GM20000 (cell line): Measurements from ENCODE around the gene RMND1.
"Not testable (repeated sequence)": the region's sequence is repeated elsewhere in the genome, so short reads cannot be mapped to it uniquely, and the experiment has no call there.

ENCODE experiments used
- DNase-seq: peaks from one replicate; pipeline ENCODE4 v3.0.0; 2012; ENCODE audit warnings: low spot score
- TF ChIP-seq, protein P1 (sequence below): IDR thresholded peaks from 2 replicates; pipeline ENCODE4 v1.5.1; 2012; ENCODE audit warnings: mild to moderate bottlenecking, control low read depth; ENCODE audit errors: extremely low read depth, missing control alignments

Gene RMND1

DNA sequence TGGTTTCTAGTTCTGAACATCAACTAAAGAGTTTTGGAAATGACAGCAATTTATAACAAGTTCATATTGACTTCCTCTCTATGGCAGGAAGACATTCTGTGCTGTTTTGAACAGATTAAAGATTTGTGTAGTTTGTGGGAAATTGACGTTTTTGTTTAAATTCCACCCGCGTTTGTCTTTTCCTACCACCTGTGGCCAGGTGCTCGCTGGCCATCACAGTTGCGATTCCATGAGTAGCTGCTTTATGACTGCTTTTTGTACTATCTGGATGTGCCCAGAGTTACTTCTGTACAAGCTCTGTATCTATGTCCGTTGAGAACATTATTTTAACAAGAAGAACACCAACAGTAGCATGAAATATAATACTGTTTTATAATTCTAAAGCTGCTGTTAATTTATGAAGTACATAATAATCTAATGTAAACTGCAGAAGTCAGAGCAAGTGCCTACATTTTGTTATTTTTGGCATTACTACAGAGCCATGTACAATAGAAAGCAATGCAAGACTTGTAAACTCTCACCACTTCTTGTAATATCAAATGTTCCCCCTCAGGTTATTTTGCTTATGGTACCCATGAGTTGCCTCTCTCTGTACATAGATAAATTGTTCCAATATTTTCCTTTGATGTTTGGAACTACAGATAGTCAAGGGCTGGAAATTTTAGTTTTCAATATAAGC, 94.0 kb downstream of the RMND1 start:
- TF ChIP-seq, protein P1, sequence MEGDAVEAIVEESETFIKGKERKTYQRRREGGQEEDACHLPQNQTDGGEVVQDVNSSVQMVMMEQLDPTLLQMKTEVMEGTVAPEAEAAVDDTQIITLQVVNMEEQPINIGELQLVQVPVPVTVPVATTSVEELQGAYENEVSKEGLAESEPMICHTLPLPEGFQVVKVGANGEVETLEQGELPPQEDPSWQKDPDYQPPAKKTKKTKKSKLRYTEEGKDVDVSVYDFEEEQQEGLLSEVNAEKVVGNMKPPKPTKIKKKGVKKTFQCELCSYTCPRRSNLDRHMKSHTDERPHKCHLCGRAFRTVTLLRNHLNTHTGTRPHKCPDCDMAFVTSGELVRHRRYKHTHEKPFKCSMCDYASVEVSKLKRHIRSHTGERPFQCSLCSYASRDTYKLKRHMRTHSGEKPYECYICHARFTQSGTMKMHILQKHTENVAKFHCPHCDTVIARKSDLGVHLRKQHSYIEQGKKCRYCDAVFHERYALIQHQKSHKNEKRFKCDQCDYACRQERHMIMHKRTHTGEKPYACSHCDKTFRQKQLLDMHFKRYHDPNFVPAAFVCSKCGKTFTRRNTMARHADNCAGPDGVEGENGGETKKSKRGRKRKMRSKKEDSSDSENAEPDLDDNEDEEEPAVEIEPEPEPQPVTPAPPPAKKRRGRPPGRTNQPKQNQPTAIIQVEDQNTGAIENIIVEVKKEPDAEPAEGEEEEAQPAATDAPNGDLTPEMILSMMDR: no peak
- no peak for DNase-seq

DNA sequence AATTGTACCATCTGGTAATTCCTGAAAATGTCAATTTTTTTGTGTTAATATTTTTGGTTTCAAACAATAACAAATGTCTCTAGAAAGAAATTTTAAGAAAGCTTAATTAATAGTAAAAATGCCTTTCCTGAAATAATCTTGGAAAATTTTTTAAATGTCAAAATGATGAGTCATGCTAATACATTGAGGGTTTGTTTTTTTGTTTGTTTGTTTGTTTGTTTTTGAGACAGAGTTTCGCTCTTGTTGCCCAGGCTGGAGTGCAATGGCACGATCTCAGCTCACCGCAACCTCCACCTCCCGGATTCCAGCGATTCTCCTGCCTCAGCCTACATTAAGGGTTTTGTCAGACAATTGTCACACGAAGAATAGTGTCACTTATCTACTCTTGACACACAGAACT, 94.9 kb downstream of the RMND1 start:
- DNase-seq: not testable (repeated sequence)
